K562 (cell line): ENCODE measurements around the gene ADGRB3.

Experiments
- MAFK ChIP-seq: IDR thresholded peaks from 2 replicates; pipeline ENCODE4 v1.6.1; 2011; ENCODE audit warnings: low read length, improper control_type of control experiment
- RAD21 ChIP-seq, 2 experiments: fragments of 250-450 bp in 1 of 2; fragments of 450-650 bp in 1 of 2; sonication (Bioruptor Pico) in 1 of 2; formaldehyde crosslinking in 1 of 2; IDR thresholded peaks in 1 of 2; conservative IDR thresholded peaks in 1 of 2; 2 replicates each; pipeline versions ENCODE4 v1.4.0 to v1.8.0; 2020 to 2022; ENCODE audit warnings: mild to moderate bottlenecking in 2 of 2, moderate library complexity in 1 of 2
- RFX5 ChIP-seq: IDR thresholded peaks from 2 replicates; pipeline ENCODE4 v1.6.1; 2011; ENCODE audit warnings: low read depth, mild to moderate bottlenecking, improper control_type of control experiment, low read length
- TF ChIP-seq, protein P1 (sequence below): conservative IDR thresholded peaks from 2 replicates; pipeline ENCODE4 v1.6.1; 2011; ENCODE audit warnings: low read depth, mild to moderate bottlenecking, low read length; ENCODE audit not compliant: control insufficient read depth

DNA sequence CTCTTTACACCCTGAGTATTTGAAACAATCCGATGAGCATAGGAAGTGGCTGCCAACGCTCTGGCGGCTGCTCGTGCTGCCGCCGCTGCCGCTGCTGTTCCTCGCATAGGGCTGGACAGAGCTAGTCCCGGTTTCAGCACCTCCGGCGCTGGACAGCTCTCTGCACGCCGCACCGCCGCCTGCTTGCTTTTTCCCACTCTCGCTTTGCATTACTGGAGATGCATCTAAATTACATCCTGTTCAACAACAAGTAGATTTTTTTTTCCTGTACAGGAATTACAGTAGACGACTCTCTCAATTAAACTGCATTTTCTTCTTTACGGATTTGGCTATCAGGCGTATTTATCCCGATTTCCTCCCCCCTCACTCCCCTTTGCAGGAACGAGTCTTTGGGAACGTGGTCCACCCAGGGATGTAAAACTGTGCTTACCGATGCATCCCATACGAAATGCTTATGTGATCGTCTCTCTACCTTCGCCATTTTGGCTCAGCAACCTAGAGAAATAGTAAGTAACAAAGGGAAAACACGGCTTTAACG is 597.9 kb downstream of the ADGRB3 start:
- TF ChIP-seq, protein P1, sequence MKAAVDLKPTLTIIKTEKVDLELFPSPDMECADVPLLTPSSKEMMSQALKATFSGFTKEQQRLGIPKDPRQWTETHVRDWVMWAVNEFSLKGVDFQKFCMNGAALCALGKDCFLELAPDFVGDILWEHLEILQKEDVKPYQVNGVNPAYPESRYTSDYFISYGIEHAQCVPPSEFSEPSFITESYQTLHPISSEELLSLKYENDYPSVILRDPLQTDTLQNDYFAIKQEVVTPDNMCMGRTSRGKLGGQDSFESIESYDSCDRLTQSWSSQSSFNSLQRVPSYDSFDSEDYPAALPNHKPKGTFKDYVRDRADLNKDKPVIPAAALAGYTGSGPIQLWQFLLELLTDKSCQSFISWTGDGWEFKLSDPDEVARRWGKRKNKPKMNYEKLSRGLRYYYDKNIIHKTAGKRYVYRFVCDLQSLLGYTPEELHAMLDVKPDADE, result no peak; the same call in 1 of the 2 replicates
- TF ChIP-seq MAFK (no peak), RAD21 (CRISPR knock-in tag; conservative IDR thresholded peaks at IDR 0.05 in 1 of 2, IDR thresholded peaks at IDR 0.05 in 1 of 2) (no peak), RFX5 (no peak)
